ENCODE data around the gene NECTIN3. TPM values are rescaled to one million over a fixed set of nuclear protein-coding genes. Genes with fewer than 3 reads are reported as not detected.

Gene NECTIN3
- total RNA-seq, 1 experiment from 2014 or later = 53.7 TPM

DNA sequence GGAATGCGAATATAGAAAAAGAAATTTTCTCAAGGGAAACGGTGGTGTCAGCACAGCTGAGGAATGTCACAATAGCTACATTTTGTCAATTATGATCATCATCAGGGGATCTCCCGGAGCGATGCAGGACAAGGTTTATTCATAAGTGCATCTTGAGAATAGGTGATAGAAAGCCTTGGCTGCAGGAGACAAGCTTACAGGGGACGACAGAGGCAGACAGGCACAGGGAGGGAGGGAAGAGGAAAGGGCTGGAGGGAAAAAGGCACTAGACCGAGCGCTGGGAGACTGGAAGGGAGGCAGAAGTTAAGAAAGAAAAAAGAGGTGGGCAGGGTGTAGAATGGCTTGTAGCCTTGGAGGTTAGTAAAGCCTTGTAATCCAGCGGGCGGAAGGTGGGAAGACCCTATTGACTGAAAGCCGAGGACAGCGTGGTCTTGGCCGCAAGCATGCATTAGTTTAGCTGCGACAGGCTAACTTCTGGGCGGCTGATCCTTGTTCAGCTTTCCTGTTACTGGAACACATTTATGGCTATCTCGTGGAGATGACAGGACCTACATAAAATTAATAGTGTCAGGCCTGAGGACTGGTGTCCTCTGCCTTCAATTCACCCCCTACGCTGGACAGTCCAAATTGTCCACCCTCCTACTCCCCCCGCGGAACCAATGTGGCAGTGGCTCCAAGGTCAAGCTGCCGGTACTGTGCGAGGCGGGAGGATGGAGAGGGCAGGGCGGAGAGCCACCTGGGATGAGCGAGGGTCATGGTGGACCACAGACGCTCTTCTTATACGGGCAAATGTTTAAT, 1.4 kb upstream of the NECTIN3 start:
- H3K9ac ChIP-seq (ENCODE audit: extremely low read depth, insufficient read length, low read length) = peak overlapping the region; percentile 64
- no peaks in the 10 kb centered on the region for H3K4me1 ChIP-seq (ENCODE audit: insufficient read depth, low read length)
- no peak overlapping the region for H4K5ac ChIP-seq (ENCODE audit: insufficient read length, low read depth, low read length)
- no peaks in the 10 kb centered on the region for H3K9me3 ChIP-seq (ENCODE audit: control insufficient read depth, low read depth, low read length)
- no peaks in the 10 kb centered on the region for H4K20me1 ChIP-seq (ENCODE audit: control insufficient read depth, insufficient read depth, insufficient read length)
- H3K23ac ChIP-seq (ENCODE audit: insufficient read length, low read depth, low read length) = no peak overlapping the region
- TF ChIP-seq, protein P1, sequence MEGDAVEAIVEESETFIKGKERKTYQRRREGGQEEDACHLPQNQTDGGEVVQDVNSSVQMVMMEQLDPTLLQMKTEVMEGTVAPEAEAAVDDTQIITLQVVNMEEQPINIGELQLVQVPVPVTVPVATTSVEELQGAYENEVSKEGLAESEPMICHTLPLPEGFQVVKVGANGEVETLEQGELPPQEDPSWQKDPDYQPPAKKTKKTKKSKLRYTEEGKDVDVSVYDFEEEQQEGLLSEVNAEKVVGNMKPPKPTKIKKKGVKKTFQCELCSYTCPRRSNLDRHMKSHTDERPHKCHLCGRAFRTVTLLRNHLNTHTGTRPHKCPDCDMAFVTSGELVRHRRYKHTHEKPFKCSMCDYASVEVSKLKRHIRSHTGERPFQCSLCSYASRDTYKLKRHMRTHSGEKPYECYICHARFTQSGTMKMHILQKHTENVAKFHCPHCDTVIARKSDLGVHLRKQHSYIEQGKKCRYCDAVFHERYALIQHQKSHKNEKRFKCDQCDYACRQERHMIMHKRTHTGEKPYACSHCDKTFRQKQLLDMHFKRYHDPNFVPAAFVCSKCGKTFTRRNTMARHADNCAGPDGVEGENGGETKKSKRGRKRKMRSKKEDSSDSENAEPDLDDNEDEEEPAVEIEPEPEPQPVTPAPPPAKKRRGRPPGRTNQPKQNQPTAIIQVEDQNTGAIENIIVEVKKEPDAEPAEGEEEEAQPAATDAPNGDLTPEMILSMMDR (conservative IDR thresholded peaks at IDR 0.05) = no peak
- H2BK20ac ChIP-seq (ENCODE audit: low read depth, low read length, poor library complexity, severe bottlenecking) = no peak overlapping the region
- peaks cover 32% of the 10 kb centered on the region in 2 experiments for H3K4me1 Mint-ChIP-seq
- H3K4me3 Mint-ChIP-seq = peak overlapping the region; percentile 96 to 99
- no peaks in the 10 kb centered on the region for H3K79me1 ChIP-seq (ENCODE audit: insufficient read depth, low read depth, low read length, poor library complexity, severe bottlenecking)
- H2AFZ ChIP-seq (ENCODE audit: low read length) = no peak overlapping the region
- no peak overlapping the region for H2BK120ac ChIP-seq (ENCODE audit: low read depth, low read length, poor library complexity, severe bottlenecking)
- H3K56ac ChIP-seq (ENCODE audit: insufficient read length, low read depth, low read length) = no peak overlapping the region
- no peak overlapping the region for H3K27ac ChIP-seq (ENCODE audit: insufficient read length, low read depth, low read length)
- H2AK5ac ChIP-seq (ENCODE audit: insufficient read length, low read length) = no peak overlapping the region
- no peak overlapping the region for H2BK12ac ChIP-seq (ENCODE audit: insufficient read length, low read depth, low read length)
- no peak overlapping the region for H4K8ac ChIP-seq (replicated peaks; ENCODE audit: insufficient read length, low read depth, low read length)
- peaks cover 16% of the 10 kb centered on the region; the same call in 1 of the 2 replicates for H3K79me2 ChIP-seq (ENCODE audit: insufficient read depth, low read length)
- H3K9me3 Mint-ChIP-seq = peaks cover 0 to 2% of the 10 kb centered on the region in 2 experiments; a peak in 1 of 5 replicates
- WGBS (ENCODE audit: extremely low coverage, insufficient read length, low lambda C conversion rate) = no CpG with 5 or more reads among the region's 25 CpGs
- no peaks in the 10 kb centered on the region for H3K27me3 Mint-ChIP-seq (ENCODE audit: low read depth)
- peaks cover 11% of the 10 kb centered on the region for H3K23me2 ChIP-seq (ENCODE audit: insufficient read length, low read depth, low read length, poor library complexity, severe bottlenecking)
- H3K18ac ChIP-seq (ENCODE audit: insufficient read length, low read depth, low read length) = no peak overlapping the region
- H3K27me3 ChIP-seq (ENCODE audit: insufficient read depth, low read length) = no peaks in the 10 kb centered on the region
- no peak for DNase-seq
- no peak overlapping the region for H2BK5ac ChIP-seq (ENCODE audit: insufficient read length, low read length)
- peak overlapping the region; percentile 31; the same call in 1 of the 2 replicates for H3K14ac ChIP-seq (ENCODE audit: insufficient read depth, low read length)
- H3T11ph ChIP-seq (ENCODE audit: low read length) = no peak overlapping the region
- H3K4me2 ChIP-seq (ENCODE audit: insufficient read depth, insufficient read length, low read length) = peak overlapping the region; percentile 88
- no peak overlapping the region for H4K91ac ChIP-seq (ENCODE audit: insufficient read length, low read depth, low read length)
- H3K36me3 Mint-ChIP-seq (ENCODE audit: insufficient read depth in 1 of 3, low read depth in 3 of 3) = peaks cover 3 to 9% (median 7%) of the 10 kb centered on the region in 3 experiments; a peak in 4 of 7 replicates
- H2BK15ac ChIP-seq (ENCODE audit: low read depth, low read length) = no peak overlapping the region
- H3K27ac Mint-ChIP-seq = peak overlapping the region; percentile 91 to 99 (median 97)
- H3K4ac ChIP-seq (ENCODE audit: low read depth, low read length) = no peak overlapping the region
